Large intestine (tissue), 3 donors: ENCODE results near the gene WWOX. TPM values are rescaled to one million over a fixed set of nuclear protein-coding genes. Genes with fewer than 3 reads are reported as not detected.
A peak's percentile ranks its signal among the peaks of the same experiment; 100 is the strongest.

Source experiments
- DNase-seq, 2 donors: peaks; one replicate each; pipeline versions ENCODE4 v3.0.0 to v3.0.0-alpha.2; 2013
- H3K27ac ChIP-seq: one replicate; pipeline ENCODE4 v1.5.1; 2013; ENCODE audit warnings: low read length
- H3K27me3 ChIP-seq: 2 replicates; pipeline ENCODE4 v1.6.1; 2013; ENCODE audit warnings: low read length; ENCODE audit not compliant: control insufficient read depth, insufficient read depth
- H3K36me3 ChIP-seq: 2 replicates; pipeline ENCODE4 v1.6.1; 2013; ENCODE audit warnings: low read length; ENCODE audit not compliant: control insufficient read depth, insufficient read depth
- H3K4me1 ChIP-seq: one replicate; pipeline ENCODE4 v1.6.1; 2013; ENCODE audit warnings: low read length; ENCODE audit not compliant: control insufficient read depth, insufficient read depth
- H3K4me3 ChIP-seq: one replicate; pipeline ENCODE4 v1.5.1; 2013; ENCODE audit warnings: low read length
- H3K9me3 ChIP-seq: one replicate; pipeline ENCODE4 v1.6.1; 2013; ENCODE audit warnings: mild to moderate bottlenecking, low read depth, low read length, moderate library complexity; ENCODE audit not compliant: control insufficient read depth
- WGBS: methylation state at CpG from one replicate; pipeline ENCODE4 v1.1.5; 2013; ENCODE audit warnings: low lambda C conversion rate; ENCODE audit not compliant: insufficient coverage; 5-methylcytosine and 5-hydroxymethylcytosine counted together
- polyA plus RNA-seq: library from polyadenylated mRNA; unstranded; fragments of 120-200 nt; gene quantifications from one replicate; pipeline ENCODE4 v1.2.1, GENCODE V29; 2013

The WWOX gene
- polyA plus RNA-seq, 1 donor: 16.2 TPM

- WGBS: no CpG with 5 or more reads among the region's 5 CpGs
- Histone ChIP-seq H3K4me3 (no peak overlapping the region), H3K27me3 (no peaks in the 10 kb centered on the region), H3K36me3 (no peaks in the 10 kb centered on the region), H3K27ac (no peak overlapping the region), H3K4me1 (peaks cover 4% of the 10 kb centered on the region), H3K9me3 (no peaks in the 10 kb centered on the region)
- DNase-seq: no peak
These were observed 2.7 kb downstream of the WWOX start for GRCh38 chr16:78102122-78102660.

- no peak overlapping the region for H3K27ac ChIP-seq
- DNase-seq: no peak
- H3K9me3 ChIP-seq: no peaks in the 10 kb centered on the region
- no peaks in the 10 kb centered on the region for H3K36me3 ChIP-seq
- H3K27me3 ChIP-seq: no peaks in the 10 kb centered on the region
- no CpG with 5 or more reads among the region's 11 CpGs for WGBS
- H3K4me3 ChIP-seq: no peak overlapping the region
- peaks cover 4% of the 10 kb centered on the region for H3K4me1 ChIP-seq
These were observed 3.4 kb downstream of the WWOX start for GRCh38 chr16:78102865-78103264.

DNA sequence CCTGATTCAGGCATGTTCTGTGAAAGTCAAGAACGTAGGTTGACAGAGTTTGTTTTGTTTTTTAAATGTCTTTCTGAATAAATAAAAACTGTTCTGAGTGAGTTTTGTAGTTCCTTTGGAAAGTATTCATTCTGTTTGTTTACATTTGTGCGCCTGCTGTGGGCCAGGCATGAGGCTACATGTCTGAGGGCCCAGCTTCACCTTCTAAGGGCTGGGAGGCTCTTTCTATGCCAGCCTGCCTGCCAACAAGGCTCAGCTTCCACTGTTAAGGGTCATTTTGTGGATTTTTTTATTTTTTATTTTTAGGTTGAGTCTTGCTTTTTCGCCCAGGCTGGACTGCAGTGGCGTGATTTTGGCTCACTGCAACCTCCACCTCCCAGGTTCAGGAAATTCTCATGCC, 6.1 kb downstream of the WWOX start:
- no peaks in the 10 kb centered on the region for H3K4me1 ChIP-seq
- H3K27ac ChIP-seq: no peak overlapping the region
- no peaks in the 10 kb centered on the region for H3K27me3 ChIP-seq
- H3K36me3 ChIP-seq: peaks cover 9% of the 10 kb centered on the region
- whole genome bisulfite sequencing: 100% methylated on average over 1 of the region's 4 CpGs
- no peak for DNase-seq
- H3K4me3 ChIP-seq: no peak overlapping the region
- H3K9me3 ChIP-seq: no peaks in the 10 kb centered on the region

- Histone ChIP-seq H3K4me1 (no peaks in the 10 kb centered on the region), H3K9me3 (no peaks in the 10 kb centered on the region), H3K4me3 (no peak overlapping the region), H3K27me3 (no peaks in the 10 kb centered on the region), H3K27ac (no peak overlapping the region), H3K36me3 (peaks cover 10% of the 10 kb centered on the region)
- no peak for DNase-seq
- WGBS: no CpG with 5 or more reads among the region's 8 CpGs
These were observed 7.2 kb downstream of the WWOX start for GRCh38 chr16:78106686-78107085.

DNA sequence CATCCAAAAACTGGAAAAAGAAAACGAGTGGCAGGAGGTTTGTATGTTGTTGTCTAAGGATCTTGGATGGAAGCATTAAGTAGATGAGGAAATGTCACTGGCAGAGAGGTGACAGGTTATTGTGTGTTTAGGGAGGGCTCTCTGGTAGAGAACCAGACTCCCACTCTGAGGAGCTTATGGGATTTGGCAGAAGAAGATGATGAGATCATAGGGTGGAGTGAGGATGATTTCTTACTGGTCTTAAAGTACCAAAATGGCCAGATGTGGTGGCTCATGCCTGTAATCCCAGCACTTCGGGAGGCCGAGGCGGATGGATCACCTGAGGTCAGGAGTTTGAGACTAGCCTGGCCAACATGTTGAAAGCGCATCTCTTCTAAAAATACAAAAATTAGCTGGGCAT, 9.0 kb downstream of the WWOX start:
- no peaks in the 10 kb centered on the region for H3K4me1 ChIP-seq
- 86% methylated on average over 1 of the region's 5 CpGs for WGBS

GRCh38 chr16:78113258-78113657, 13.8 kb downstream of the WWOX start:
- Histone ChIP-seq H3K36me3 (peaks cover 40% of the 10 kb centered on the region), H3K4me1 (no peaks in the 10 kb centered on the region)
- no CpG with 5 or more reads among the region's 2 CpGs for WGBS

More for the DNA sequence above, 9.0 kb downstream of the WWOX start:
- Histone ChIP-seq H3K4me3 (no peak overlapping the region), H3K9me3 (no peaks in the 10 kb centered on the region), H3K27me3 (no peaks in the 10 kb centered on the region), H3K27ac (no peak overlapping the region), H3K36me3 (peaks cover 23% of the 10 kb centered on the region)
- no peak for DNase-seq

DNA sequence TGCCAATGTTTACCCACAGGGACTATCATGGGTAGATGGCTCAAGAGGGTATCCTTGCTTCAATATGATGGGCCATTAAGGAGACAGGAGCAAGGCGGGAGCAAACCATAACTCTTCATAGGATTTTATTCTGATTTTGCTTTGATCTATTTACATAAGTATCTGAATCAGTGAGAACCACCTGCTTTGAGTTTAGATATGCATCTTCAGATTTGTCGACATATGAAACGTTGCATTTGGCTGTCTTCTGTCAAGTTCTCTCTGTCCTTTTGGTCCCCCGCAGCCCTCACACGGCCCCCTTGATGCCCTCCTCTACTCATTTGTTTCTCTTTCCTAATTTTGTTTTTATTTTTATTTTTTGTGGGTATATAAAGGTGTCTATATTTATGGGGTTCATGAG, 16.2 kb downstream of the WWOX start:
- H3K4me3 ChIP-seq: no peak overlapping the region
- peaks cover 42% of the 10 kb centered on the region for H3K36me3 ChIP-seq
- 100% methylated on average over 3 of the region's 5 CpGs for WGBS

More at GRCh38 chr16:78113258-78113657, 13.8 kb downstream of the WWOX start:
- no peak for DNase-seq
- Histone ChIP-seq H3K4me3 (no peak overlapping the region), H3K9me3 (no peaks in the 10 kb centered on the region), H3K27me3 (no peaks in the 10 kb centered on the region), H3K27ac (no peak overlapping the region)

DNA sequence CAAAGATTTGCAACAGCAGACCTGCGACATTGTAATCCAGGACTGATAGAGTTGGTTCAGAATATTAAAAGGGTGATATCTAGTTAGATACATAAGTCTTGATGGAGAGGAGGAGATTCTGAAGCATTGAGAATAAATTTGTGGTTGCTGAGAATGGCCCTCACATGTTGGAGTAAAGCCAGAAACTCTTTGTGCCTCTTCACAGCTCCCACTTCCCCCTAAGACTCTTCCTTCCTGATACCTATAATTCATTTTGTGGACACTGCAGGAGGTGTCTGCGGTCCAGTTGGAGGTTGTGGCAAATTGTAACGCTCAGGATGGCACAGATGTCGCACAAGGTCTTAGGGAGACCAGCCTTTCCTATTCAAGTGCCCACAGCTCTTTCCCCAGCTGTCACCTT, 17.5 kb downstream of the WWOX start:
- Histone ChIP-seq H3K9me3 (no peaks in the 10 kb centered on the region), H3K36me3 (peaks cover 40% of the 10 kb centered on the region), H3K4me3 (no peak overlapping the region), H3K27ac (no peak overlapping the region), H3K27me3 (no peaks in the 10 kb centered on the region), H3K4me1 (no peaks in the 10 kb centered on the region)
- WGBS: no CpG with 5 or more reads among the region's 4 CpGs
- DNase-seq: no peak

More for the DNA sequence above, 16.2 kb downstream of the WWOX start:
- no peaks in the 10 kb centered on the region for H3K4me1 ChIP-seq
- no peaks in the 10 kb centered on the region for H3K9me3 ChIP-seq
- no peak for DNase-seq
- H3K27ac ChIP-seq: no peak overlapping the region
- H3K27me3 ChIP-seq: no peaks in the 10 kb centered on the region

GRCh38 chr16:78117391-78117790, 17.9 kb downstream of the WWOX start:
- DNase-seq: no peak
- no peaks in the 10 kb centered on the region for H3K27me3 ChIP-seq
- H3K36me3 ChIP-seq: peaks cover 37% of the 10 kb centered on the region
- H3K4me3 ChIP-seq: no peak overlapping the region
- no peak overlapping the region for H3K27ac ChIP-seq
- WGBS: 83% methylated on average over 2 of the region's 5 CpGs
- H3K4me1 ChIP-seq: no peaks in the 10 kb centered on the region
- no peaks in the 10 kb centered on the region for H3K9me3 ChIP-seq

GRCh38 chr16:78118469-78119025, 19.1 kb downstream of the WWOX start:
- WGBS: no CpG with 5 or more reads among the region's 4 CpGs
- Histone ChIP-seq H3K27me3 (no peaks in the 10 kb centered on the region), H3K4me3 (no peak overlapping the region), H3K9me3 (no peaks in the 10 kb centered on the region), H3K4me1 (no peaks in the 10 kb centered on the region), H3K27ac (no peak overlapping the region), H3K36me3 (peaks cover 28% of the 10 kb centered on the region)
- no peak for DNase-seq

DNA sequence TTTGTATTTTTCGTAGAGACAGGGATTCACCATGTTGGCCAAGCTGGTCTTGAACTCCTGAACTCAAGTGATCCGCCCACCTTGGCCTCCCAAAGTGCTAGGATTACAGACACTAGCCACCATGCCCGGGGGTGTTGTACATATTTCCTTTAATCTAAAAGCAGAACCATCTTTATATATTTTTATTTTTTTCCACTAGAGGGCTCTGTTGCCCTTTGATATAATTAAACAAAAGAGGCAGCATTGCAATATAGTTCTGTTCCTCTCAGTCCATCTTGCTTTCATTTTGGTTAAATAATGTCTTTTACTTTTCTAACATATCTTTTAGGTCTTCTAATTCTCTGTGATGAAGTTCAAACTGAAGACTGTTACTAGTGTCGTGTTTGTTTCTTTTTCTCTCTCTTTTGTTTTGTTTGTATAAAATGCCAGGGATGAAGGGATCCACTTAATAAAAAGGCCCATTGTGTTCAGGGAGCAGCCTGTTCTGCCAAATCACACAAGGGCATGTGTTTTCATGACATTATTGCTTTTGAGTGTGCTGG, 23.4 kb downstream of the WWOX start:
- Histone ChIP-seq H3K27ac (peak overlapping the region; percentile 8), H3K27me3 (no peaks in the 10 kb centered on the region), H3K9me3 (no peaks in the 10 kb centered on the region), H3K36me3 (peaks cover 11% of the 10 kb centered on the region), H3K4me1 (no peaks in the 10 kb centered on the region), H3K4me3 (no peak overlapping the region)
- no CpG with 5 or more reads among the region's 4 CpGs for WGBS
- peak in 1 of 2 donors; percentile 60 for DNase-seq
